Upper lobe of left lung (tissue), 4 donors: ENCODE measurements around the gene TBC1D24.

Experiments
- EP300 ChIP-seq, 4 donors: sonication (generic); formaldehyde crosslinking; IDR thresholded peaks; one replicate each; pipeline ENCODE4 v1.5.1; 2017; ENCODE audit warnings: antibody characterized with exemption in 4 of 4, control low read depth in 2 of 4
- POLR2AphosphoS5 ChIP-seq, 2 donors: sonication (generic); formaldehyde crosslinking; IDR thresholded peaks; one replicate each; pipeline ENCODE4 v1.5.1; 2017; ENCODE audit warnings: antibody characterized with exemption in 2 of 2
- TF ChIP-seq, protein P1 (sequence below), 6 experiments: fragments of 450-650 bp in 4 of 6; fragments of 200-600 bp in 2 of 6; sonication (generic) in 2 of 6; IDR thresholded peaks; one replicate each; pipeline ENCODE4 v1.5.1; 2016 to 2019; ENCODE audit warnings: antibody characterized with exemption in 6 of 6

DNA sequence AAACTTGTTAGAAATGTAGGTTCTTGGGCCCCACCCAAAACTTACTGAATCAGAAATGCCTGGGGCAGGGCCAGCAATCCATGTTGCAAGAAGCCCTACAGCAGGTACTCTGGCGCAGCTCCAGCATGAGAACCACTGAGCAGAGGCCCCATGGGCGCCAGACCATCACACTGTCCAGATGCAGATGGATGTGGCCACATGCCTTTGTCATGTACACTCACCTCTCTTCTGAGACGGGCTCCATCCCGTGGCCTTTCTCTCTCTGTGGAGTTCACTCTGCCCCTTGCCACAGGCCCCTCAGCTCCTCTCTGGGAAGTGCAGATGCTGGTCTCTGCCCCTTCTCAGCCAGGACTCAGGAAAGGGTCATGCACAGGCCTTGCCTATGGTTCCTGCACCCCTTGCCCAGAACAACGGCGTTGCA is 48.0 kb upstream of the TBC1D24 start:
- TF ChIP-seq, protein P1, sequence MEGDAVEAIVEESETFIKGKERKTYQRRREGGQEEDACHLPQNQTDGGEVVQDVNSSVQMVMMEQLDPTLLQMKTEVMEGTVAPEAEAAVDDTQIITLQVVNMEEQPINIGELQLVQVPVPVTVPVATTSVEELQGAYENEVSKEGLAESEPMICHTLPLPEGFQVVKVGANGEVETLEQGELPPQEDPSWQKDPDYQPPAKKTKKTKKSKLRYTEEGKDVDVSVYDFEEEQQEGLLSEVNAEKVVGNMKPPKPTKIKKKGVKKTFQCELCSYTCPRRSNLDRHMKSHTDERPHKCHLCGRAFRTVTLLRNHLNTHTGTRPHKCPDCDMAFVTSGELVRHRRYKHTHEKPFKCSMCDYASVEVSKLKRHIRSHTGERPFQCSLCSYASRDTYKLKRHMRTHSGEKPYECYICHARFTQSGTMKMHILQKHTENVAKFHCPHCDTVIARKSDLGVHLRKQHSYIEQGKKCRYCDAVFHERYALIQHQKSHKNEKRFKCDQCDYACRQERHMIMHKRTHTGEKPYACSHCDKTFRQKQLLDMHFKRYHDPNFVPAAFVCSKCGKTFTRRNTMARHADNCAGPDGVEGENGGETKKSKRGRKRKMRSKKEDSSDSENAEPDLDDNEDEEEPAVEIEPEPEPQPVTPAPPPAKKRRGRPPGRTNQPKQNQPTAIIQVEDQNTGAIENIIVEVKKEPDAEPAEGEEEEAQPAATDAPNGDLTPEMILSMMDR (IDR thresholded peaks at IDR 0.05): no peak
- TF ChIP-seq EP300 (IDR thresholded peaks at IDR 0.05) (no peak), POLR2AphosphoS5 (IDR thresholded peaks at IDR 0.05) (no peak)
